NCI-H446 (cell line): Measurements from ENCODE around the gene LRPAP1.

Experiments used
- DNase-seq, 2 experiments: peaks; one replicate each; lab custom pipeline; 2025; lab: John Stamatoyannopoulos, UW

The LRPAP1 gene

GRCh38 chr4:3500111-3500510 lies 32.1 kb downstream of the LRPAP1 start:
- no peak for DNase-seq

GRCh38 chr4:3499710-3500109 lies 32.5 kb downstream of the LRPAP1 start:
- DNase-seq = no peak

- DNase-seq = no peak
Observed at GRCh38 chr4:3498901-3499510, 33.2 kb downstream of the LRPAP1 start.

GRCh38 chr4:3498407-3498806 lies 33.8 kb downstream of the LRPAP1 start:
- no peak for DNase-seq

- no peak for DNase-seq
Observed at GRCh38 chr4:3497523-3498389, 34.5 kb downstream of the LRPAP1 start.

- DNase-seq = no peak
Observed at GRCh38 chr4:3497095-3497494, 35.1 kb downstream of the LRPAP1 start.

GRCh38 chr4:3496021-3496420 lies 36.2 kb downstream of the LRPAP1 start:
- no peak for DNase-seq

GRCh38 chr4:3495204-3495975 lies 36.8 kb downstream of the LRPAP1 start:
- no peak for DNase-seq

- DNase-seq = no peak
Observed at GRCh38 chr4:3494462-3494871, 37.8 kb downstream of the LRPAP1 start.

- DNase-seq = no peak
Observed at GRCh38 chr4:3493720-3494461, 38.3 kb downstream of the LRPAP1 start.

GRCh38 chr4:3492741-3493719 lies 39.2 kb downstream of the LRPAP1 start:
- no peak for DNase-seq

GRCh38 chr4:3491681-3492405 lies 40.4 kb downstream of the LRPAP1 start:
- DNase-seq = no peak

GRCh38 chr4:3489451-3489962 lies 42.7 kb downstream of the LRPAP1 start:
- no peak for DNase-seq

GRCh38 chr4:3488820-3489219 lies 43.4 kb downstream of the LRPAP1 start:
- DNase-seq = no peak

GRCh38 chr4:3487861-3488260 lies 44.4 kb downstream of the LRPAP1 start:
- no peak for DNase-seq

GRCh38 chr4:3486541-3487540 lies 45.4 kb downstream of the LRPAP1 start:
- DNase-seq = no peak

- no peak for DNase-seq
Observed at GRCh38 chr4:3485886-3486540, 46.2 kb downstream of the LRPAP1 start.
